Activated CD4-positive, CD25-positive, alpha-beta regulatory T cell treated with anti-CD3 and anti-CD28 coated beads, Interleukin-2, amount 50 U/mL, for 72 hours (primary cell): Measurements from ENCODE around the gene ELOVL5.
"Not testable (repeated sequence)": the region's sequence is repeated elsewhere in the genome, so short reads cannot be mapped to it uniquely, and the experiment has no call there.

Experiments
- DNase-seq: peaks from one replicate; pipeline ENCODE4 v3.0.0; 2021

ELOVL5 gene

GRCh38 chr6:53359095-53359842 is 10.5 kb upstream of the ELOVL5 start:
- DNase-seq: peak; percentile 92

GRCh38 chr6:53358440-53359094 is 9.8 kb upstream of the ELOVL5 start:
- no peak for DNase-seq

- DNase-seq: no peak
Measured at GRCh38 chr6:53357576-53358360, 9.0 kb upstream of the ELOVL5 start.

GRCh38 chr6:53353624-53354023 is 4.9 kb upstream of the ELOVL5 start:
- no peak for DNase-seq

GRCh38 chr6:53352360-53352759 is 3.6 kb upstream of the ELOVL5 start:
- no peak for DNase-seq

GRCh38 chr6:53349209-53349693 is 501 bp upstream of the ELOVL5 start:
- no peak for DNase-seq

- no peak for DNase-seq
Measured at GRCh38 chr6:53347921-53348370, 804 bp downstream of the ELOVL5 start.

DNA sequence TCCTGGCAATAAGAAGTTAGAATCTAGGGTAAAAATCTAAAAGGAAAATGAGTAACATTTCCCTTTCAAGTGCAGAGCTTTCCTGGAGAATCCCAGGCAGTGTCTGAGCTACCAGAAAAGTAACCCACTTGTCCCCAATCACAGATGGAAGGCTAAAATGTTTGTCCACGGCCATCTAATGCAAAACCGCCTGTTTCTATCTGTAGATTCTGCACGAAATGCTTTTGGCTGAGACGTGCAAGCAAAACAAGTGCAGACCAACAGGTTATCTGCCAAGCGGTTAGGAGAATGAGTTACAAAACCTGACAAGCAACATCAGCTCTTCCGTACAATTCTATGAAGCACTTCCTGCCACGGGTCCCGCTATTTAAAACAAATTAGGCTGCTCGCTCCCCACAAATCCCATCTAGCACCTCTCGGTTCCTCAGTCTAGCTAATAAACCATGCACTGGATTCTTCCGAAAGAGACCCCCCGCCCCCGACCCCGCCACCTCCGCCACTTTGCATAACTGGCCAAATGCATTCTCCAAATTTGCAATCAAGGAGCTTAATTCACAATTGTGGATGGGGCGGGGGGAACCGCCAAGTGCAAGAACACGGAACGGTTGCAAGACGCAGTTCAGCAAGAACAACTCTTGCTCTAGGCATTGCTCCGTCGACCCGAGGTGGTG is 1.4 kb downstream of the ELOVL5 start:
- DNase-seq: no peak

DNA sequence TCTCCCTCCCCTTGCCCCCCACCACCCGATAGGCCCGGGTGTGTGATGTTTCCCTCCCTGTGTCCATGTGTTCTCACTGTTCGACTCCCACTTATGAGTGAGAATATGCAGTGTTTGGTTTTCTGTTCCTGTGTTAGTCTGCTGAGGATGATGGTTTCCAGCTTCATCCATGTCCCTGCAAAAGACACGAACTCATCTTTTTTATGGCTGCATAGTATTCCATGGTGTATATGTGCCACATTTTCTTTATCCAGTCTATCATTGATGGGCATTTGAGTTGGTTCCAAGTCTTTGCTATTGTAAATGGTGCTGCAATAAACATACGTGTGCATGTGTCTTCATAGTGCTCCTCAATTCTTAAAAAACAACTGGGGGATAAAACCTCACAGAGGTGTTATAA is 2.7 kb downstream of the ELOVL5 start:
- not testable (repeated sequence) for DNase-seq

DNA sequence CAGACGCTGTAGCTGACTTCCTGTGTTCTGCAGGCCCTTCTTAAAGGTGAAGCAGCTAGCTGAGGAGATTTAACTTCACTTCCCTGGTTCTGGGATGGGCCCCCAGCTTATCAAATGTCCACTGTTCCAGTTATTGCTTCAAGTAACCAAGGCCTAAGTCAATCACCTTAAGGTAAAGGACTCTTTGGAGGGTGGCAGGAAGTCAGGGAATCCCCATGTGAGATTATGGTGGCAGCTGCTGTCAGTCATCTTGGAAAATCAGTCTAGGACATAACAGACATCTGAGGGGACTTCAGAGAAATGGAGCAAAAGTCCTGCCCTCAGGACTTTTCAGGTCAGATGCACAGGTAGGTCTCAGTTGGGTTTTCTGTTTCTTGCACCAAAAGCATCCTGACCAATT is 3.8 kb downstream of the ELOVL5 start:
- no peak for DNase-seq

GRCh38 chr6:53343092-53343491 is 5.7 kb downstream of the ELOVL5 start:
- no peak for DNase-seq

GRCh38 chr6:53342217-53342616 is 6.5 kb downstream of the ELOVL5 start:
- DNase-seq: no peak

- DNase-seq: no peak
Measured at GRCh38 chr6:53340536-53340935, 8.2 kb downstream of the ELOVL5 start.

DNA sequence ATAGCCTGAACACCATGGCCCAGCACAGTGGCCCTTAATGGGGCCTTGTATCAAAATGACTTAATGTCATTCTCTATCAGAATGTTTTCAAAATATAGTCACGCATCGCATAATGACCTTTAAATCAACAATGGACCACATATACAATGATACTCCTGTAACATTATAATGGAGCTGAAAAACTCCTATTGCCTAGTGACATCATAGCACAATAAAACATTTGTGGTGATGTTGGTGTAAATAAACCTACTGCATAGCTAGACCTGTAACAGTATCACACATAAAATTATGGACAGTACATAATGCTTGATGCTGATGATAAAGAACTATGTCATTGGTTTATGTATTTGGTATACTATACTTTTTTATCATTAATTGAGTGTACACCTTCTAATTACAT is 9.3 kb downstream of the ELOVL5 start:
- DNase-seq: no peak

DNA sequence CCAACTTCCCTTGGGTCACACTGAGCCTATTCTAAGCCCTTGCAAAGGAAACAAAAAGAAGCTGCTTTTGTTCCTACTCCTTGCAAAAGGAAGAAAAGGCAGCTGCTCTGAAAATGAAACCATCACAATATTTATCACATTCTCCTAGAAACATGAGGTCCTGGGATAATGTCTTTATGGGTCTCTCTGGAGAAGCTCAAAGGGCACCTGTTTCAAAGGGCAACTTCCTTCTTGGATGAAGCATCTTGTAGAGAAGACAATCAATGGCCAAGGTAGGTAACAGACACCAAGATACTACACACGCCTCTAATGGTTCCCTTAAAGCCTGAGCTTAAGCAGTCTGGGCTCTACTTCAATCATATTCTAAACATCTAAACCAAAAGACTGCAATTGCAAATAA is 10.4 kb downstream of the ELOVL5 start:
- no peak for DNase-seq

GRCh38 chr6:53336070-53336469 is 12.7 kb downstream of the ELOVL5 start:
- DNase-seq: no peak

GRCh38 chr6:53335224-53335994 is 13.3 kb downstream of the ELOVL5 start:
- DNase-seq: peak; percentile 49

GRCh38 chr6:53333439-53334408 is 15.0 kb downstream of the ELOVL5 start:
- DNase-seq: no peak

DNA sequence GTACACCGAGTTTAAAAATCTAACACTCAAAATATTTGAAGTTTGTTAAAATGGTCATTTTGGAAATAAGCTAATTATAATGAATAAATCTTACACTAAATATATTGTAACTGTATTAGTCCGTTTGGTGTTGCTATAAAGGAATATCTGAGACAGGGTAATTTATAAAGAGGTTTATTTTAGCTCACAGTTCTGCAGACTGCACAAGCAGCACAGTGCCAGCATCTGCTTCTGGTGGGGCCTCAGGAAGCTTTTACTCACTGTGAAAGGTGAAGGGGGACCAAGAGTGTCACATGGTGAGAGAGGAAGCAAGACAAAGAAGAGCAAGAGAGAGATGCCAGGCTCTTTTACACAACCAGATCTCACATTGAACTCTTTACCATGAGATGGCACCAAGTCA is 17.1 kb downstream of the ELOVL5 start:
- no peak for DNase-seq

GRCh38 chr6:53330137-53330536 is 18.6 kb downstream of the ELOVL5 start:
- DNase-seq: no peak

- no peak for DNase-seq
Measured at GRCh38 chr6:53328375-53328774, 20.4 kb downstream of the ELOVL5 start.
